ENCODE measurements around the gene BPNT1. TPM values are rescaled to one million over a fixed set of nuclear protein-coding genes. Genes with fewer than 3 reads are reported as not detected.

The BPNT1 gene, protein sequence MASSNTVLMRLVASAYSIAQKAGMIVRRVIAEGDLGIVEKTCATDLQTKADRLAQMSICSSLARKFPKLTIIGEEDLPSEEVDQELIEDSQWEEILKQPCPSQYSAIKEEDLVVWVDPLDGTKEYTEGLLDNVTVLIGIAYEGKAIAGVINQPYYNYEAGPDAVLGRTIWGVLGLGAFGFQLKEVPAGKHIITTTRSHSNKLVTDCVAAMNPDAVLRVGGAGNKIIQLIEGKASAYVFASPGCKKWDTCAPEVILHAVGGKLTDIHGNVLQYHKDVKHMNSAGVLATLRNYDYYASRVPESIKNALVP
- 27.0 and 28.2 TPM in 2 replicates for total RNA-seq

DNA sequence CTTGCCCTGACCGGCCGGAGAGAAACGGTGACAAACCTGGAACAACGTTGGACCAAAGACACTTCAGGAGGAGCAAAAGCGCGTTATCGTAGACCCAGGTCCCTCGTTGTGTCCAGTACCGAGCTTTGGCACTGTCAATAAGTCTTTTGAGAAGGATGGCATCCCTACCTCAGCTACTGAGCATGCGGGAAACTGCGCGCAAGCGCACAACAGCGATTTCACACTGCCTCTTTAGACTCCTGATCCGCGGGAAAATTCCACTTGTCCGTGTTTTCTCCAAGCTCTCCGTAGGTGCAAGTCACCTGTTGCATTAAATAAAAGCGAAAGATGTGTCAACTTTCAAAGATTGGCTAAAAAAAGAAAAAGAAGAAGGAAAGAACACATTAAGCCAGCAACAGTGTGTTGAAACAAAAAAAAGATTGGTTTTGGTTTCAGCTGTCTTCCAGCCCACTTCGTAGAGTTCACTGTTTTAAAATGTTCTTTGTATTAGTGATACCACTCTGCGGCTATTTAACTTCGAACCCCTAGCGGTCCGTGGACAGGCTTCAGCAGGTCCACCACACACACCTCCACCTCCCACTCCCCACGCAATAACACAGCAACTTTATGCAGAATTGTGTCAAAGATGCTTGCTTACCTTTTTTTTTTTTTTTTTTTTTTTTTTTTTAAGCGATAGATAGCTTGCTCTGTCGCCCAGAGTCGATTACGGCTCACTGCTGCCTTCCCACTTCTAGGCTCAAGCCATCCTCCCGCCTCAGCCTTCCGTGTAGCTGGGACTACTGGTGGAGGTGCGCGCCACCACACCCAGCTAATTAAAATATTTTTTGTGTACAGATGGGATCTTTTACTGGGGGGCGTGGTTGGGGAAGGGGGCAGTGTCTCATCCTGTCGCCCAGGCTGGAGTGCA, at the start of gene BPNT1:
BPNT1 (minus strand) TSS at position 139 of the 907 bp plus-strand sequence. CDS start 9,942 bp downstream, outside the sequence.
- H3K27me3 Mint-ChIP-seq (ENCODE audit: insufficient read depth) = no peaks in the 10 kb centered on the region
- H3K9me3 Mint-ChIP-seq = no peaks in the 10 kb centered on the region
- H3K36me3 Mint-ChIP-seq (ENCODE audit: low read depth) = peaks cover 2% of the 10 kb centered on the region
- intact Hi-C loops (cut with micrococcal nuclease) = loop anchor here (1.0 to 5.0 kb wide), 4 partner anchors 23 to 1803 kb away; partner anchors contain the start of genes EPRS1, RAB3GAP2 and RRP15
- peak within 1 kb of the TSS; percentile 87 for H3K27ac Mint-ChIP-seq
- peak; percentile 95 for DNase-seq (ENCODE audit: low spot score)
- peak within 1 kb of the TSS; percentile 96 for H3K4me3 Mint-ChIP-seq
- peaks cover 8% of the 10 kb centered on the region for H3K4me1 Mint-ChIP-seq (ENCODE audit: low read depth)

DNA sequence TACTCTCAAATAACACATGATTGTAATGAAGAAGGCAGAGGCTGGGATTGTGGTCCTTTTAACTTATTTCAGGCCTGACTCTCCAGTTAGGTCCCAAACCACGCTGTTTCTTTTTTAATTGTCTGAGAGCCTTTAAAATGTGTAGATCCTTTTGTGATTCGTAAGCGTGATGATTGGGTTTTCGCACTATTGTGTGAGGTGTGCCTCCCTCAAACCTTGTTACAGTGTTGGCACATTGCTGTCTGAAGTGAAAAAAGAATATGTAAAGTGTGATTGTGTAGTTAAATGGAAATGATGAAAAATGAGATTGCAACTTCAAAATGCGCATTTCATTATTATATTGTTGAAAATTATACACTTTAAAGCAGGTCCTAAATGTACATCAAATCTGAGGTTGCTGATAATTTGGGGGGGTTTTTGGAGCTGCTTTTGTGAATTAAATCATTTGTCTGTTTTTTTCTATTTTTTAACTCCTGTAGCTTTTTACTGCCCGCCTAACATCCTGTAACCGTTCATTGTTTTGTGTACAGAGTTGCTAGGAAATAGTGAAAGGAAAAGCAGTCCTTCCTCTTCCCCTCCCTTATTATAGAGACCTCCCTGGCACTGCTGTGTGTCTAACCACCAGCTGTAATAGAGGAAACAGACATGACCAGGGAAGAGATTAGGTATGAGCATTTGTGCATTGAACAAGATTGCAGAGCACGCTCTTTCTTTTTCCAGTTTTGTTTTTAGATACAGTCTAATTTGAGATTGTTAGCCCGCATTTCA, 47.6 kb upstream of the BPNT1 start:
- peaks cover 33% of the 10 kb centered on the region for H3K36me3 Mint-ChIP-seq (ENCODE audit: low read depth)
- H3K27me3 Mint-ChIP-seq (ENCODE audit: insufficient read depth) = no peaks in the 10 kb centered on the region
- no peaks in the 10 kb centered on the region for H3K9me3 Mint-ChIP-seq
- intact Hi-C loops (cut with micrococcal nuclease) = no loop called here
- no peak overlapping the region for H3K4me3 Mint-ChIP-seq
- no peak for DNase-seq (ENCODE audit: low spot score)
- H3K27ac Mint-ChIP-seq = peak overlapping the region; percentile 29
- peaks cover 14% of the 10 kb centered on the region for H3K4me1 Mint-ChIP-seq (ENCODE audit: low read depth)

DNA sequence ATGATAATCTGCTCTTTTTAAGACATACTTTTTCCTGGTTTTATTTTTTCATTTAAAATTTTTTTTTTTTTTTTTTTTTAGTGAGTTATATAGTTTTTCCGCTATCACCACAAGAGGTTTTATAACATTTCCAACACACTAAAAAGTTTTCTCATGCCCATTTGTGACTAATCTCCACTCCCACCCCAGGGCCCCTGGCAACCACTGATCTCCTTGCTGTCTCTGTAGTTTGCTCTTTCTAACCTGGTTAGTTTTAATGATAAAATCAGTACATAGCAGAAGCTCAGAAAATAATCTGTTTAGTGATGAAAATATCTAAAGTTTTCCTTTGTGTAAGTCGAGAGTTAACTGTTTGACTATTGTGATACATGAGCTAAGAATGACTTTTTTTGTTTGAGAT, 46.2 kb upstream of the BPNT1 start:
- intact Hi-C loops (cut with micrococcal nuclease) = no loop called here
- DNase-seq (ENCODE audit: low spot score) = no peak
- Mint-ChIP-seq H3K27ac (no peak overlapping the region), H3K4me1 (ENCODE audit: low read depth) (peaks cover 14% of the 10 kb centered on the region), H3K27me3 (ENCODE audit: insufficient read depth) (no peaks in the 10 kb centered on the region), H3K9me3 (no peaks in the 10 kb centered on the region), H3K36me3 (ENCODE audit: low read depth) (peaks cover 26% of the 10 kb centered on the region), H3K4me3 (no peak overlapping the region)

DNA sequence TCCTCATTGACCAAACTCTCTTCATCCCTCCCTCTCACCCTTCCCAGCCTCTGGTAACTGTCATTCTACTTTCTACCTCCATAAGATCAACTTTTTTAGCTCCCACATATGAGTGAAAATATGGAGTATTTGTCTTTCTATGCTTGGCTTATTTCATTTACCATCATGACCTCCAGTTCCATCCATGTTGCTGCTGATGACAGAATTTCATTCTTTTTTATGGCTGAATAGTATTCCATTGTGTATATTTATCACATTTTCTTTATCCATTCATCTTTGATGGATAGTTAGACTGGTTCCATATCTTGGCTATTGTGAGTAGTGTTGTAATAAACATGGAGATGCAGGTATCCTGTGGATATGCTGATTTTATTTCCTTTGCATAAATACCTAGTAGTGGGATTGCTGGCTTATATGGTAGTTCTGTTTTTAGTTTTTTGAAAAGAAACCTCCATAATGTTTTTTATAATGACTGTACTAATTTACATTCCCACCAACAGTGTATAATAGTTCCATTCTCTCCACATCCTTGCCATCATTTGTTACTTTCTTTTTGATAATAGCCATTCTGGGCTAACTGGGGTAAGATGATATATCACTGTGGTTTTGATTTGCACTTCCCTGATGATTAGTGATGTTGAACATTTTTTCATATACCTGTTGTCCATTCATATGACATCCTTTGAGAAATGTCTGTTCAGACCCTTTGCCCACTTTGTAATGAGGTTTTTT, 40.1 kb upstream of the BPNT1 start:
- Mint-ChIP-seq H3K27ac (no peak overlapping the region), H3K4me3 (no peak overlapping the region)
- intact Hi-C loops (cut with micrococcal nuclease) = no loop called here

DNA sequence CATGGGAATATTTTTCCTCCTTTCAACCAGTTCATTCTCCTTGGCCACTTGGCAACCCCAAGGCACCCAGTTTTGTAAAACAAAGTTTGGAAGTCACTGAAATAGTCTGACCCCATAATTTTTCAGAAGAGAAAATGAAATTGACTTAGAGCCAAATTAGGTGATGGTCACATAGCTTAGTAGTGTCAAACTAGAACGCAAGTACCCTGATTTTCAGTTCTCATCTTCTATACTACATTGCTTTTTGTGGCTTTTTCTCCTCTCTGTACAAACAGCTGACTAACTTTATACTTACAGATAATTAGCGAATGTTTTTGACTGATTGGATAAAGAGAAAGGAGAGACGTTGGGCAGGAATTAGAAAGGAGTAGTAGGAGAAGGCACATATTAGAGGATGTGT, 37.5 kb upstream of the BPNT1 start:
- Mint-ChIP-seq H3K4me3 (no peak overlapping the region), H3K9me3 (peaks cover 6% of the 10 kb centered on the region), H3K27ac (no peak overlapping the region), H3K27me3 (ENCODE audit: insufficient read depth) (no peaks in the 10 kb centered on the region), H3K36me3 (ENCODE audit: low read depth) (peaks cover 24% of the 10 kb centered on the region), H3K4me1 (ENCODE audit: low read depth) (peaks cover 15% of the 10 kb centered on the region)
- DNase-seq (ENCODE audit: low spot score) = no peak
- intact Hi-C loops (cut with micrococcal nuclease) = no loop called here

More for the DNA sequence above, 40.1 kb upstream of the BPNT1 start:
- peaks cover 6% of the 10 kb centered on the region for H3K9me3 Mint-ChIP-seq
- H3K4me1 Mint-ChIP-seq (ENCODE audit: low read depth) = peaks cover 3% of the 10 kb centered on the region
- DNase-seq (ENCODE audit: low spot score) = no peak
- H3K36me3 Mint-ChIP-seq (ENCODE audit: low read depth) = peaks cover 31% of the 10 kb centered on the region
- H3K27me3 Mint-ChIP-seq (ENCODE audit: insufficient read depth) = no peaks in the 10 kb centered on the region

DNA sequence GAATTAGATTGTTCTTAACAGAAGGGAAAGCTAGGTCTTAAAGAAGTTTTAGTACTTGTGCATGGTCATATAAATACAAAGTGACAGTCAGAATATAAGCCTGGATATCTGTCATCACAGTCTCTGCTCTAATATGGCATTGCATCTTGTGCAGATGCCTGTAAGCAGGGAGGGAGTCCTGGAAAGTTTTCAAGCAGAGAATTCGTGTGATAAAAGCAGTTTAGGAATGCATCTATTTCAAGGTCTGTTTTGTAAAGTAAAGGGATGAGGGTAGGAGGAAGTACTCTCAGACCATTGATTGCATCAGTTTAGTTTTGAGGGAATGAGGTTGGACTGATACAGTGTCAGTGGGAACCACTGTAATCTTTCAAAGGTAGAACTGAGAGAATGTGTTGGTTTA, 35.0 kb upstream of the BPNT1 start:
- Mint-ChIP-seq H3K4me1 (ENCODE audit: low read depth) (peaks cover 17% of the 10 kb centered on the region), H3K27ac (no peak overlapping the region), H3K36me3 (ENCODE audit: low read depth) (peaks cover 14% of the 10 kb centered on the region), H3K27me3 (ENCODE audit: insufficient read depth) (no peaks in the 10 kb centered on the region), H3K9me3 (peaks cover 2% of the 10 kb centered on the region), H3K4me3 (no peak overlapping the region)
- DNase-seq (ENCODE audit: low spot score) = no peak
- intact Hi-C loops (cut with micrococcal nuclease) = loop anchor here (5.0 kb wide), 1 partner anchor 132 kb away; no protein-coding TSS in a partner anchor

DNA sequence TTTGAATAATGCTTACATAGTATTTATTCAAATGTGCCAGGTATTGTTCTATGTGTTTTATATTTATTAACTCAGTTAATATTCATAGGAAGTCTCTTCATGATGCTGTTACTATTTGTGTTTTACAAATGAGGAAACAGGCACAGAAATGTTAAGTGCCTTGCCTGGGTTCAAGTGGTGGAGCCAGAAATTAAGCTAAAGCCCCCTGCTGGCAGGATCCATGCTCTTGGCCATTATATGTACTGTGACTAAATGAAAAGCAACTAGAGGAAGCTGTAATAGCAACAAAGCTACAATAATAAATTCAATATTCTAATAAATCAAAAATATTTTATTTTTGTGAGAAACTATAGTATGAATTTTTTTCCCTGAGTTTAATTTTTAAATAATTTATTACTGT, 34.3 kb upstream of the BPNT1 start:
- intact Hi-C loops (cut with micrococcal nuclease) = loop anchor here (5.0 kb wide), 1 partner anchor 132 kb away; no protein-coding TSS in a partner anchor
- H3K4me1 Mint-ChIP-seq (ENCODE audit: low read depth) = peaks cover 17% of the 10 kb centered on the region
- no peak overlapping the region for H3K27ac Mint-ChIP-seq
- H3K4me3 Mint-ChIP-seq = no peak overlapping the region
- no peak for DNase-seq (ENCODE audit: low spot score)
- peaks cover 12% of the 10 kb centered on the region for H3K36me3 Mint-ChIP-seq (ENCODE audit: low read depth)
- H3K9me3 Mint-ChIP-seq = no peaks in the 10 kb centered on the region
- no peaks in the 10 kb centered on the region for H3K27me3 Mint-ChIP-seq (ENCODE audit: insufficient read depth)

DNA sequence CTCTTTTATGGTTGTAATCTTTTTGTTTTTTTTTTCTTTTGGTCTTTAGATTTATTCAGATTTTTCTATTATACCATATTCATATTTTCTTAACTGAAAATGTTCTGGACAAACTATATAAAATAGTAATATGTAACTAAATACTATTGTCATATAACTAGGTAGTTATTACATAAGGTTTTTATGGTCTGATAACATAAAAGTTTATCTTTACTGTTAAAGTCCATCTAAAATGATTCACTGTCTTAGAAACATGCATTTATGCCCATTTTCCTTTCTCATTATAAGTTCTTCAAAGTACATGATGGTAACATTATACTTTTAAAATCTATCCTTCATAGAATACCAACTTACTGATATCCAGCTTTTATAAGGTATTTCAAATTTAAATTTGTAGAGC, 33.5 kb upstream of the BPNT1 start:
- no peak overlapping the region for H3K4me3 Mint-ChIP-seq
- no peak for DNase-seq (ENCODE audit: low spot score)
- peaks cover 13% of the 10 kb centered on the region for H3K36me3 Mint-ChIP-seq (ENCODE audit: low read depth)
- no peaks in the 10 kb centered on the region for H3K9me3 Mint-ChIP-seq
- intact Hi-C loops (cut with micrococcal nuclease) = loop anchor here (5.0 kb wide), 1 partner anchor 131 kb away; no protein-coding TSS in a partner anchor
- H3K4me1 Mint-ChIP-seq (ENCODE audit: low read depth) = peaks cover 17% of the 10 kb centered on the region
- no peaks in the 10 kb centered on the region for H3K27me3 Mint-ChIP-seq (ENCODE audit: insufficient read depth)
- no peak overlapping the region for H3K27ac Mint-ChIP-seq

DNA sequence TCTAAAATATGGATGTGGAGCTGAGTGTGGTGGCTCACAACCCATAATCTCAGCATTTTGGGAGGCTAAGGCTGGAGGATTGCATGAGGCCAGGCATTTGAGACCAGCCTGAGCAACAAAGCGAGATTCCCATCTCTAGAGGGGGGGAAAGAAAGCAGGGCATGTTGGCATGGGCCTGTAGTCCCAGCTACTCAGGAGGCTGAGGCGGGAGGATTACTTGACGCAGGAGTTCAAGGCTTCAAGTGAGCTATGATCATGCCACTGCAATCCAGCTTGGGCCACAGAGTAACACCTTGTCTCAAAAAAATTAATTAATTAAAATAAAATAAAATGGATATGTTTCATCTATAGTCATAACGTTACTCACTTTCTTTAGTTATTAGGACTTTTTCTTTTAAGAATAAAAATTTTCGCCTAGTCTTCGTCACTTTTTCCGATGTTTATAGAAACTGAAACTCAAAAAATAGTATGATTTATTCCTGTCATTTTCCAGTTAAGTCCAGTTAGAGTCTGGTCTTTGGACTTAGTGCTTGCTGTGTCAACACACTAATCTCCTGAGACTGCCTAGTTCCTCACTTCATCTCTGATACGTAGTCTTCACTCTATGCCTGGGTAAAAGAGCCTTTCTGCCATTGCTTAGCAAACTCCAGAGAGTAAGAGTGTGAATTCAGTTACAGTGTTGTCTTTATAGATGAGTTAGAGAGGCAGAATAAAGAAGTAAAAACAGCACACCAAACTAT, 32.4 kb upstream of the BPNT1 start:
- H3K36me3 Mint-ChIP-seq (ENCODE audit: low read depth) = peaks cover 10% of the 10 kb centered on the region
- H3K27me3 Mint-ChIP-seq (ENCODE audit: insufficient read depth) = no peaks in the 10 kb centered on the region
- intact Hi-C loops (cut with micrococcal nuclease) = loop anchor here (5.0 kb wide), 1 partner anchor 130 kb away; no protein-coding TSS in a partner anchor
- H3K4me3 Mint-ChIP-seq = no peak overlapping the region
- peak overlapping the region; percentile 29 for H3K27ac Mint-ChIP-seq
- no peaks in the 10 kb centered on the region for H3K9me3 Mint-ChIP-seq
- no peak for DNase-seq (ENCODE audit: low spot score)
- peaks cover 17% of the 10 kb centered on the region for H3K4me1 Mint-ChIP-seq (ENCODE audit: low read depth)

DNA sequence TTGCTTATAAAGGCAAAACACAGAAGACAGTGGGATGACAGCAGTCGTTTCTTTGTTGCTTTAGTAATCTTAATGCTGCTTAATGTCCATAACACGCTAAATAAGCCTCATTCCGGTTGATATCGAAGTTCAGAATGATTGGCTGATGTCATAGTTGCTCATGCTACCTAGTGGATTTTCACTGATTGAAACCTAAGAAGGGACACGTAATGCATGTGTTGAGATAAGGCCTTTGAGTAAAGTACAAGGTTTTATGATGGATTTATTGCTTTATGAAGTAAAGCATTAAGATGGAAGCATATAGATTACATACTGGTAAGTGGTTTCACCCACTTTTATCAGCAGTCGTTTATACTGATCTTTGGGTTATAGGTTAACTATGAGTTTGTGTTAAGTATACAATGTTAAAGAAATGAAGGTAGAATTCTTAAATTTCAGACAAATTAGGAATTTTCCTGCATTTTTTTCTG, 29.5 kb upstream of the BPNT1 start:
- intact Hi-C loops (cut with micrococcal nuclease) = no loop called here
- H3K4me3 Mint-ChIP-seq = no peak overlapping the region

DNA sequence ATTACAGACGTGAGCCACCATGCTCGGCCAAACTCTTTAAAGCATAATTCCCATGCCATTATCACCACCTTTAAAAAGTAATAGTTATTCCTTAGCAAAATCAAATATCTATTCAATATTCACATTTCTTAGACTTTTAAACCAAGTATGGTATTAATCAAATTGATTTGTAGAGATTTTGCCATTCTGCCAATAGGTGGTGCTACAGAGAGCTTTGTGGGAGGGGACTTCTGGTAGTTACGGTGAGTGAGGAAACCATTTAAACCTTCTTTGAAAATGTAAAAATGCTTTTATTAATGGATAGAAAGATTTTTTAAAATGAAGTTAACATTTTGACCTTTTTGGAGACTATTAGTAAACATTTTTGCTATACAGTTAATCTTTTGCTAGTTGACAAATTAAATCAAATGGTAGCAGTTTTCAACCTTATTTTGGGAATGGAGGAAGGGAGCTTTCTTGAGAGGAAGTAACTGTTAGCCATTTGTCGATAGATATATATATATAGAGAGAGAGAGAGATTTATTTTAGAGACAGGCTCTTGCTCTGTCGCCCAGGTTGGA, 23.6 kb upstream of the BPNT1 start:
- Mint-ChIP-seq H3K4me3 (no peak overlapping the region), H3K4me1 (ENCODE audit: low read depth) (peaks cover 4% of the 10 kb centered on the region), H3K9me3 (no peaks in the 10 kb centered on the region), H3K27me3 (ENCODE audit: insufficient read depth) (no peaks in the 10 kb centered on the region), H3K36me3 (ENCODE audit: low read depth) (peaks cover 20% of the 10 kb centered on the region), H3K27ac (peak overlapping the region; percentile 55)
- no peak for DNase-seq (ENCODE audit: low spot score)
- intact Hi-C loops (cut with micrococcal nuclease) = loop anchor here (1.0 to 5.0 kb wide), 2 partner anchors 24 to 664 kb away; partner anchors contain the start of gene BPNT1

More for the DNA sequence above, 29.5 kb upstream of the BPNT1 start:
- Mint-ChIP-seq H3K27me3 (ENCODE audit: insufficient read depth) (no peaks in the 10 kb centered on the region), H3K36me3 (ENCODE audit: low read depth) (peaks cover 9% of the 10 kb centered on the region), H3K9me3 (no peaks in the 10 kb centered on the region), H3K27ac (no peak overlapping the region), H3K4me1 (ENCODE audit: low read depth) (peaks cover 8% of the 10 kb centered on the region)
- no peak for DNase-seq (ENCODE audit: low spot score)
